Activated naive CD8-positive, alpha-beta T cell treated with anti-CD3 and anti-CD28 coated beads for 36 hours (primary cell): ENCODE results near the gene SNX5. TPM values are rescaled to one million over a fixed set of nuclear protein-coding genes. Genes with fewer than 3 reads are reported as not detected.

ENCODE experiments used
- DNase-seq: peaks from one replicate; pipeline ENCODE4 v3.0.0; 2021
- H3K27ac Mint-ChIP-seq: one replicate; pipeline ENCODE4 v1.8.0; 2022; ENCODE audit warnings: mild to moderate bottlenecking, moderate library complexity, mixed read lengths
- H3K27me3 Mint-ChIP-seq: one replicate; pipeline ENCODE4 v1.8.0; 2022; ENCODE audit warnings: mild to moderate bottlenecking, mixed read lengths
- H3K36me3 Mint-ChIP-seq: one replicate; pipeline ENCODE4 v1.8.0; 2021; ENCODE audit warnings: mild to moderate bottlenecking, mixed read lengths
- H3K4me1 Mint-ChIP-seq: one replicate; pipeline ENCODE4 v1.8.0; 2021; ENCODE audit warnings: mixed read lengths
- H3K4me3 Mint-ChIP-seq: one replicate; pipeline ENCODE4 v1.8.0; 2022; ENCODE audit warnings: mild to moderate bottlenecking, moderate library complexity, mixed read lengths
- H3K9me3 Mint-ChIP-seq: one replicate; pipeline ENCODE4 v1.8.0; 2022; ENCODE audit warnings: mixed read lengths
- total RNA-seq, 2 experiments: library from RNA; stranded (reverse); gene quantifications; one replicate each; pipeline ENCODE4 v1.2.3, GENCODE V29; 2021

Gene SNX5
- total RNA-seq, 2 experiments from 2014 or later: 198 to 235 TPM

DNA sequence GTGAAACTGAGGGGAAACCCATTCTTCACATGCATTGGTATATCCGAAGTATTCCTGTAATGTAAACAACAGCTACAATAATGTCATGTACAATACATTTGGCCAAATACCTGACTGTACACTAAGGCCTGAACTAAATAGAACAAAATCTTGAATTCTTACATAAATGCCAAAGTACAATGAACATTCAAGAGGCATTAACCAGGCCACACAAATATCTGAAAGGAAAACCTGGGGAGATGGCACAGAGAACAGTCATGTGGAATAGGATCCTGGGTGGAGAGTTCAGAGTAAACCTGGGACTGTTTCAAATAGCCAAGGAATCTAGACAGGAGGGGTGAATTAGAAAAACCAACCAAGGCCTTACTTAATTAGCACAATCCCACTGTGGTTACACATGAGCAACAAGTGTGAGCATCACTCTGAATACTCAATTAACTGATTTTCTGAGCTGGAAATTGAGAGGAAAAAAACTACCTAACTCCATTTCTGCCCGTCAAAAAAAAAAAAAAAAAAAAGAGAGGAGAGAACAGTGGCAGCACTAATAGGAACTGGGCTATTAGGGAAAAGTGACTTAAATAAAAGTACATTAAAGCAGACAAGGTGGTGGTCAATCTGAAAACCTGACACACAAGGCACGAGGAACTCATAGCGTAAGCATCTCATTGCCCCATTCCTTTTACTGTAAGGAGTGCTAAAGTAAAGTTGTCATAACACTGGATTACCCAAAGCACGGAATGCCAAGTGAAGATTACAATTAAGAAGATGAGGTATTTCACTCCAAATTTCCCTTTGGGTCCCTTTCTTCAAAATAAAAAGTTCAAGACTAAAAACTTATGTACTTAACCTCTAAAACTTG is 10.9 kb downstream of the SNX5 start:
- H3K36me3 Mint-ChIP-seq: peaks cover 77% of the 10 kb centered on the region
- no peak for DNase-seq
- H3K9me3 Mint-ChIP-seq: no peaks in the 10 kb centered on the region
- H3K27ac Mint-ChIP-seq: peak overlapping the region; percentile 51
- H3K4me3 Mint-ChIP-seq: no peak overlapping the region
- peaks cover 55% of the 10 kb centered on the region for H3K4me1 Mint-ChIP-seq
- no peaks in the 10 kb centered on the region for H3K27me3 Mint-ChIP-seq

DNA sequence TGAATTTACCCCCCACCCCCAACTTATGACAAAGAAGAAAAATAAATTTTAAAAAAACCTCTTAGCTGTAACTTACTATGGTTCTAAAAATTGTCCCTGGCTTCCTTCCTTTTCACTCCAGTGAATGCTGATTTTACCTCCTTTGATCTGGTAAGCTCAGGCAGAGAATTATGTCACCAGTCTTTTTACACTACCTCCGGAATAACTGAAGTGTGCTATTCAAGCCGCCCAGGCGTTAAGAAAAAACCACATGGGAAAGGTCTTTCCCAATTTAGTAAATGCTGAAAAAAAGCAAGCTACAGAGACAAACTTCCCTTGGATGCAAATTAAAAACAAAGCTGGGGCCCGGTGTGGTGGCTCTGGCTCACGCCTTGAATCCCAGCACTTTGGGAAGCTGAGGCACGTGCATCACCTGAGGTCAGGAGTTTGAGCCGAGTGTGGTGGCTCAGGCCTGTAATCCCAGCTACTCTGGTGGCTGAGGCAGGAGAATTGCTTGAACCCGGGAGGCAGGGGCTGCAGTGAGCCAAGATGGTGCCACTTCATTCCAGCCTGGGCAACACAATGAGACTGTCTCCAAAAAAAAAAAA is 12.4 kb downstream of the SNX5 start:
- H3K9me3 Mint-ChIP-seq: no peaks in the 10 kb centered on the region
- DNase-seq: no peak
- peaks cover 44% of the 10 kb centered on the region for H3K4me1 Mint-ChIP-seq
- H3K36me3 Mint-ChIP-seq: peaks cover 66% of the 10 kb centered on the region
- H3K27me3 Mint-ChIP-seq: no peaks in the 10 kb centered on the region
- H3K27ac Mint-ChIP-seq: peak overlapping the region; percentile 20
- H3K4me3 Mint-ChIP-seq: no peak overlapping the region

DNA sequence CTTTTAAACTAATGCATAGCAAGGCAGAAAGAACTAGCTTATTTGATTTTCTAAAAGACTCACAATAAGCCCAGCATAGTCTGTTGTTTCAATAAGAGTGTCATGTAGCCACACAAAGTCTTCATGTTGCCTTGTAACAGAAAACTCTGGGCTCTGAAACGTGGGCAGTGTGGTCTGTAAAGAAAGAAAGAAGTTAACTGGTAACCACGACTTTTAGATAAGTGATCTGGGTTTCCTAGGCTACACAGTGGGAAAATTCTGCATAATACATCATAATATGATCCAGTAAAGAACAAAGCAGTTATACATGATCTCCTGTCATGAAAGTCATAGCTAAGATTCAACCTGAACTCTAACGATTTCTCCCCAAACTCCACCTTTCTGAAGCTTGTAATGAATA is 13.3 kb downstream of the SNX5 start:
- H3K4me1 Mint-ChIP-seq: peaks cover 41% of the 10 kb centered on the region
- H3K4me3 Mint-ChIP-seq: no peak overlapping the region
- H3K9me3 Mint-ChIP-seq: no peaks in the 10 kb centered on the region
- H3K36me3 Mint-ChIP-seq: peaks cover 64% of the 10 kb centered on the region
- H3K27me3 Mint-ChIP-seq: no peaks in the 10 kb centered on the region
- DNase-seq: no peak
- H3K27ac Mint-ChIP-seq: peak overlapping the region; percentile 21

DNA sequence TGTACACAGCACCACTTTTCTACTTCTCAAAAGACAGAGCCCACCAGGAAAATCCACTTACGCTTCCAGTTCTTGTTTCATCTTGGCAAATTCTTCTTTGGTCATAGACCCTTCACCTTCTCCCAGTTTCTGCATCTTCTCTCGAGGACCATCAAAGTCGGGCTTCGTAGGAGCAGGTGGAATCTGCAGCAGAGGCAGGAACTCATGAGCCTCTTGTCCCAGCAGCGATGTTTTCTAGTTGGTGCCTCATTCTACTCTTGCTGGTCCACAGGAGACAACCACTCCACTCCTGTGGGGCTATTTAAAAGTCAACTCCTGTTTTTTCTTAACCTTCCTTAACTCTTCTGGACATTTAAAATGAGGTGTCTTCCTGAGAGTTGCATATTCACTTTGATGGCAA is 14.7 kb downstream of the SNX5 start:
- H3K9me3 Mint-ChIP-seq: no peaks in the 10 kb centered on the region
- H3K27ac Mint-ChIP-seq: no peak overlapping the region
- no peaks in the 10 kb centered on the region for H3K27me3 Mint-ChIP-seq

DNA sequence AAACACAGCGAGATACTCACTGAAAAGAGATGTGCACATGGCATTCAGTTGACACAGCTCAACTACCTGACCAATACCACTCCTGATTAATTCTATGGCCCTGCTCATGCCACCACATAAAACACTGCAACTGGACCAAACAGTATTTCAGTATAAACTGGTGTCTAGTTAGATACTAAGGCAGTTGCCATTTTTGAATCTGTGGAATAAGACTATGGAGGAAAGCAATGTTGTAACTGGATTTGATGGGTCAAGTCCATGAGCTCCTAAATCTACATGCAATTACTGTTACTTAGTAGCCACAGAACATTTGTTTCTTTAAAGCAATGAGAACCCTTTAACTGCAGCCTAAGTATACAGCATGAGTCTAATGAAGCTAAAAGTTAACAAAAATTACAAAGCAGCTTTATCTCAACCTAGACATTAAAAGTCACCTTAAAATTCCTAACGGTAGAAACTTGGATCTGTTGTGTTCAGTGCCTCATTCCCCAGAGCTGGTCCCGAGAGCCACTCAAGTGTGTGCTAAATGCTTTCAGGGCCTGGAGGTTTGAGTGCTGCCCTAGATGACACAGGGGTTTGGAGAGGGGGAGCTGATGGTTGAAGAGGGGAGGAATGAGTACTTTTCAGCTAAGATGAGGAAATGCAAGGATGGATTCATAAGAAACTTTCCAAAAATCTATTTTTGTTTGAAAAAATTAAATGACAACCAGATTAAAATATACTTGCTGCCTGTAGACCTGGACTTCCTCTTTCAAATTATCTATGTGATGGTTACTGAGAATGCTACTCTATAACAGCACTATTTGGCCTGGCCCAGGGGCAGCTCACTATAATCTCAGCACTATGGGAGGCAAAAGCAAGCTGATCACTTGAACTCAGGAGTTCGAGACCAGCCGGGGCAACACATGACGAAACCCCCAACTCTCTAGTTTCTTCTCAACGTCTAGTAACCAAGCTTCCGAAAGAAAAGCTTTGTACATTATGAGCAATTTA is 15.6 kb downstream of the SNX5 start:
- H3K27me3 Mint-ChIP-seq: no peaks in the 10 kb centered on the region
- DNase-seq: no peak
- peaks cover 24% of the 10 kb centered on the region for H3K4me1 Mint-ChIP-seq
- H3K36me3 Mint-ChIP-seq: peaks cover 59% of the 10 kb centered on the region
- no peak overlapping the region for H3K27ac Mint-ChIP-seq
- no peaks in the 10 kb centered on the region for H3K9me3 Mint-ChIP-seq
- no peak overlapping the region for H3K4me3 Mint-ChIP-seq

More for the DNA sequence above, 14.7 kb downstream of the SNX5 start:
- Mint-ChIP-seq H3K4me1 (peaks cover 30% of the 10 kb centered on the region), H3K36me3 (peaks cover 59% of the 10 kb centered on the region), H3K4me3 (no peak overlapping the region)
- no peak for DNase-seq

DNA sequence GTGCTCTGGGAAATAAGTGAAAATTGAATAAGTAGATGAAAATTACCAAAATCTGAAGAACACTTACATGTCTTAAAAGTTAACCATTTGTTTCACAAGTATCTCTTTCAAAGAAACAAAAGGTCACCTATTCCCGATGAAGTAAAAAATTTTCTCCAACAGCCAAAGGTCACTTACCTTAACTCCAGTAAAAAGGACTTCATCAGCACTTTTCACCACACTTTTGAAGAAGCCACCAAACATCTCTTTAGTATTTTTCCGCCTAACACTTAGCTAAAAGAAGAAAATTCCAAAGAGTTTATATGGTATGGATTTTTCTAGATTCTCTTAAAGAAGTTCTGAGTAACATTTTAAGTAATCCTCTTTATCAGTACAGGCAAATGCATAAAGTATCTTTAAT is 17.3 kb downstream of the SNX5 start:
- H3K36me3 Mint-ChIP-seq: peaks cover 48% of the 10 kb centered on the region
- DNase-seq: no peak
- no peak overlapping the region for H3K4me3 Mint-ChIP-seq
- no peaks in the 10 kb centered on the region for H3K9me3 Mint-ChIP-seq
- H3K27me3 Mint-ChIP-seq: no peaks in the 10 kb centered on the region
- no peak overlapping the region for H3K27ac Mint-ChIP-seq
- H3K4me1 Mint-ChIP-seq: peaks cover 15% of the 10 kb centered on the region

DNA sequence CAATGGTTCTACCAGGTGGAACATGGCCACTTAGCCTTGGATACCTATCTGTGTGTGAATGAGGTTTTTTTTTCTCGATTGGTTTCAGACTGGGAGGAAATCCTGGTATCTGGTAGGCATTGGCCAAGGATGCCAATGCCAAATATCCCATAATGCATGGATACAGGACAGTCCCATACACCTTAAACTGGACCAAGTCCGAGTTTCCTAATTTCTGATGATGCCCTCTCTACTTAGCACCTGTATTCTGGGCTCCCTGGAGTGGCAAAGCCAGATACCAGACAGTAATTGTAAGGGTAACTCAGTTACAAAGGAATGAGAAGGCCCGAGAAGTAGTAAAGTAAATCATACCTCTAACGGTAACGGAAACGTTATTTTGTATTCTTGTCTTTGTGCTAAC is 17.9 kb downstream of the SNX5 start:
- Mint-ChIP-seq H3K27me3 (no peaks in the 10 kb centered on the region), H3K36me3 (peaks cover 47% of the 10 kb centered on the region), H3K4me3 (no peak overlapping the region), H3K4me1 (peaks cover 15% of the 10 kb centered on the region), H3K27ac (no peak overlapping the region), H3K9me3 (no peaks in the 10 kb centered on the region)
- no peak for DNase-seq

DNA sequence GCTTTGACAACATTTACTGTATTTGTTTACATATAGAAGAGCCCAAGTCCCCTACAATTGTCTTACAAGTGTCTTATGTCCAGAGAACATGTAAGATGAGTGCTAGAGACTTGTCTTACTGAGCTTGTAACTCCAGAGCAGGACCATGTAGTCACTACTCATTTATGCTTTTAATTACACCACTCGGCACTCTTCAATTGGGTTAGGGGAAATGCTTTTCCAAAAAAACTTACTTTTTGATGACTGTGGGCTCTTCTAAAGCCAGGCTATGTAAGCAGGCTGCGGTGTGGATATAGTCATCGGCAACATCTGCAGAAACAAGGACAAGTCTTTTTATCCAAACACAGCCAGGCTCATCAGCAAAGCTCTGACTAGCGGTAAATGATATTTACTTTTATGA is 18.7 kb downstream of the SNX5 start:
- H3K27ac Mint-ChIP-seq: no peak overlapping the region
- H3K36me3 Mint-ChIP-seq: peaks cover 42% of the 10 kb centered on the region
- no peaks in the 10 kb centered on the region for H3K27me3 Mint-ChIP-seq
- no peaks in the 10 kb centered on the region for H3K9me3 Mint-ChIP-seq
- no peak for DNase-seq
- H3K4me3 Mint-ChIP-seq: no peak overlapping the region
- peaks cover 8% of the 10 kb centered on the region for H3K4me1 Mint-ChIP-seq

DNA sequence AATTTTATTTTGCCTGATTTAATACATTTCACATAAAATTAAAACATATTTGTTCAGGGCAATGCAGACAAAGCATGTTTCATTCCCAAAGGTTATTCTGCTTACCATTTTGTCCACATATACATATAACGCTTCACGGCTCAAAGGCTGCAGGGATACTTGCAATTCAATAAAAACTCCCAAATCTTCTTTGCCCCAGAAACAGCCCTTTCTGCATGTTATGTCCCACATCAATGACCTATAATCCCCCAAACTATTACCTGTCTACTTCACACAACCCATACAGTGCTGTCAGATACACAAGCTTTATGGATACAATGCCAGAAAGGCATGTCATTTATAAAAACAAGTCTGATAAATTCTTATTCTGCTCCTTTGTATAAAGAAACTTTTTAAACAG is 20.2 kb downstream of the SNX5 start:
- DNase-seq: no peak
- Mint-ChIP-seq H3K4me1 (peaks cover 9% of the 10 kb centered on the region), H3K36me3 (peaks cover 37% of the 10 kb centered on the region), H3K4me3 (no peak overlapping the region), H3K9me3 (no peaks in the 10 kb centered on the region), H3K27me3 (no peaks in the 10 kb centered on the region), H3K27ac (no peak overlapping the region)

DNA sequence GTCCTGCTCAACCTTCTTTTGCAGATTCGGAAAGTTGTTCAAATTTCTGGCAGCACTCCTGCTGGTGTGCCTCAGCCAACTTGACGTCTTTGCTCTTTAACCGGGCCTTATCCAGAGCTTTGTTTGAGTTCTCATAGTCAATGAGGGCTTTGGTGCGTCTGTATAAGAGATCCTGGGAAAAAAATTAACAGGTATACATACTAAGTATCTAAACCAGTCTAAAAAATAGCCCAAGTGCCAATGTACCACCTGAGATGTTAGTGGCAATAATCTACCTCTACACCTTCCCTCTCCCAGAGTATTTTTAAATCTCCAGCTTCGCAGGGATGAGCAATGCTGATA is 21.1 kb downstream of the SNX5 start:
- Mint-ChIP-seq H3K9me3 (no peaks in the 10 kb centered on the region), H3K27me3 (no peaks in the 10 kb centered on the region), H3K4me1 (peaks cover 5% of the 10 kb centered on the region), H3K36me3 (peaks cover 32% of the 10 kb centered on the region), H3K4me3 (no peak overlapping the region), H3K27ac (no peak overlapping the region)
- DNase-seq: no peak

DNA sequence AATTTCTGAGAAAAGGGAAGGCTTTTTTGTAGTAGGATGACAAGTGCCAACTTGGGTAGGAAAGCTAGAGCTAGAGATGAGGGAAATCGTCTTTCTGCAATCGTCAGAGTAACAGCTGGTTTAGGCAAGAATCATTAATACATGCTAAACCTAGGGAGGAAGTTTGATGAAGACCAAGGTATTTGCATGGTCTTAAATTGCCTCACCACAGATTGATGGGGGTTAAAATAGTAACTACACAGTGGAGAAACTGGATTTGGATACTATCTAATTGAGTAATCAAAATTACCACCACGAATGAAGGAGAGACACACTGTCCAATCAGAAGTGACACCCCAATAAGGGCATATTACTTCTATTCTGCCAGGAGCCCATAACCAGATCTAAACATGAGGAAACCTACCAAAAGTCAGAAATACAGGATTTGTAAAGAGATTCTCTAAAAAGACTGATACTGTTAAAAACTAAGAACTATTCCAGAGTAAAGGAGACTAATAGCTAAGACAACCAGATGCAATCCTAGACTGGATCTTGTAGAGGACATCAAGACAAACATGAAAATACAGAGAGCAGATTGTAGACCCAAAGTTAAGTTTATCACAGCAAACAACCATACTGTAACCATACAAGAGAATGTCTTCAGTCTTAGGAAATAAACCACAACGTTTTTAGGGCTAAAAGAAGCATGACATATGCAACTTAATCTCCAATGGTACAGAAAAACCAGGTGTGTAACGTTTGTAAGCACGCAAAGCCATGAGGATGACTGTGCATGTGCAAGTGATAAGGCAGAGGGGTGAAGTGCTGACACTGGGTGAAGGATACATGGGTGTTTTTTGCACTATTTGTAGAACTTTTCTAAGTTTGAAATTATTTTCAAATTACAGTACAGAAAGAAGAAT is 21.8 kb downstream of the SNX5 start:
- Mint-ChIP-seq H3K4me1 (peaks cover 5% of the 10 kb centered on the region), H3K36me3 (peaks cover 33% of the 10 kb centered on the region), H3K27ac (no peak overlapping the region), H3K4me3 (no peak overlapping the region), H3K9me3 (no peaks in the 10 kb centered on the region), H3K27me3 (no peaks in the 10 kb centered on the region)
- no peak for DNase-seq

DNA sequence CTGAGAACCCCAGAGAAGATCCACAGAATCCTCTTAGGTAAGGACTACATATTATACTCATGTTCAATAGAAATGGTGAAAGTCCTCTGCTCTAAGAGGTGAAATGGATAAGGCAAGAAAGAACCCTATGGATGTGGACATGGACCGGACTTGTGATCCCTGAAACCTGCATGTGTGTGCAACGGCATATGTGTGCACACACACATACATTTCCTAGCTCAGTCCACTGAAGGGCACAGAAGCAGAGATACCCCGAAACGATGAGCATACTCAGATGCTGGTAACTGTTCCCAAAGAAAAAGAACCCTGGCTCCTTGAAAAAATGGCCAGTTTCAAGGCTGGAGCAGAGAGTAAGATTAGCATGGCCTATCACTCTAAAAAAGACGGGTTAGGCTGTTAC is 22.6 kb downstream of the SNX5 start:
- Mint-ChIP-seq H3K4me1 (peaks cover 7% of the 10 kb centered on the region), H3K27me3 (no peaks in the 10 kb centered on the region), H3K4me3 (no peak overlapping the region), H3K27ac (no peak overlapping the region), H3K9me3 (no peaks in the 10 kb centered on the region), H3K36me3 (peaks cover 33% of the 10 kb centered on the region)
- DNase-seq: no peak

DNA sequence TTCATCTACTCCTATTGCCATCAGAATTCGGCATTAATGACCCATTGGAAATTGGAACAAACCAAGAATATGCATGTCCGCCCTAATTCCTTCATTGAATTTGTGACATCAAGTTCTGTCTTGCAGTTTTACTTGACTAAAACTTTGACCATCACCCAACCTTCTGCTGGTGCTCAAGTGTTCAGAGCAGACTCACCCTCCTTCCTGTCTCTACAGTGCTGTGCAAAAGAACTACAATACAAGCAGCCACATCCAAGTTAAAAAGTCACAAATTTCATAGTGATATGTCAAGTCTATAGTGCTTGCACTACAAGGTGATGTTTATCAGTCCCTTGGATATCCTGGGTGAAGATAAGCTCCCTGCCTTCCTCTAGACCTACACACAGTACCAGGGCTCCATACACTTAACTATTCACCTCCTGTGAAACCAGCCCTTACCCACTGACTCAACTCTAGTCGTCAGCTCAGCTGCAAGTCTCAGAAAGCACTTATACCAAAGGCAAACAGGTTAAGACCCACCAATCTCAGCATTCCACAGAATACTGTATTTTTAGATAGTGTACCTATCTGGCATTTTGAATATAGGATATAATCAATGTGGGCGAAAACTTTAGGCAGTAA is 23.6 kb downstream of the SNX5 start:
- no peaks in the 10 kb centered on the region for H3K9me3 Mint-ChIP-seq
- H3K36me3 Mint-ChIP-seq: peaks cover 32% of the 10 kb centered on the region
- no peak overlapping the region for H3K4me3 Mint-ChIP-seq
- DNase-seq: no peak
- peak overlapping the region; percentile 38 for H3K27ac Mint-ChIP-seq
- H3K27me3 Mint-ChIP-seq: no peaks in the 10 kb centered on the region
- H3K4me1 Mint-ChIP-seq: peaks cover 14% of the 10 kb centered on the region

DNA sequence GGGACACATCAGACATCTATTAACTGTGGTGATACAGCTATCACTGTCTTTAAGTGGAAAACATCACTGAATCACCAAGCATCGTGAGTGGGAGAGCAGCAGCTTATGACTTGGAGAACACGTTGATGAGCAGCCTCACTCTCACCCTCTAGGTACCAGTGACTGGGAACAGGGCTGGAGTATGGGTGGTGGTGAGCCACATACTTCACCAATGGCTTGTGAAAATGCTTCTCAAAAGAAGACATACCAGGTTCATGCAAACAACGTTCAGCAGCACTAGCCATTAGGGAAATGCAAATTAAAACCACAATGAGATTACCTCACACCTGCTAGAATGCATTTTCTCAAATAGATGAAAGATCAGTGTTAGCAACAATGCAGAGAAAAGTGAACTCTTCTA is 25.3 kb downstream of the SNX5 start:
- no peak overlapping the region for H3K27ac Mint-ChIP-seq

More for the DNA sequence above, 25.3 kb downstream of the SNX5 start:
- H3K4me1 Mint-ChIP-seq: peaks cover 23% of the 10 kb centered on the region
- H3K27me3 Mint-ChIP-seq: no peaks in the 10 kb centered on the region
- no peak overlapping the region for H3K4me3 Mint-ChIP-seq
- no peaks in the 10 kb centered on the region for H3K9me3 Mint-ChIP-seq
- no peak for DNase-seq
- H3K36me3 Mint-ChIP-seq: peaks cover 22% of the 10 kb centered on the region
